Measurements from ENCODE around the gene PIAS4. TPM values are rescaled to one million over a fixed set of nuclear protein-coding genes. Genes with fewer than 3 reads are reported as not detected.

PIAS4 gene
- total and polyA plus RNA-seq, 2 experiments from 2014 or later: 6.9 to 16.8 TPM

- no peak for DNase-seq
- WGBS, 2 experiments (ENCODE audit: low coverage in 1 of 2, low lambda C conversion rate in 2 of 2, missing lambda C conversion rate in 2 of 2): 83 to 85% methylated on average over 20 to 25 of the region's 25 CpGs
- TF ChIP-seq EZH2phosphoT487 (IDR thresholded peaks at IDR 0.05; ENCODE audit: insufficient read depth, low read depth) (no peak), EZH2 (IDR thresholded peaks at IDR 0.05; ENCODE audit: insufficient read depth, poor library complexity, severe bottlenecking) (no peak)
- Histone ChIP-seq H3K9me3 (ENCODE audit: low read depth) (no peaks in the 10 kb centered on the region), H3K9ac (no peak overlapping the region), H3K27me3 (replicated peaks; ENCODE audit: insufficient read depth) (no peaks in the 10 kb centered on the region), H3K4me2 (ENCODE audit: unreplicated experiment) (no peak overlapping the region), H3K4me3 (no peak overlapping the region), H3K9me2 (ENCODE audit: insufficient read depth) (no peaks in the 10 kb centered on the region), H3K4me1 (ENCODE audit: insufficient read depth) (peaks cover 4% of the 10 kb centered on the region; the same call in 1 of the 2 replicates), H3K79me2 (ENCODE audit: insufficient read depth) (peaks cover 66% of the 10 kb centered on the region), H2AFZ (no peak overlapping the region), H3F3A (ENCODE audit: insufficient read depth) (no peaks in the 10 kb centered on the region), H4K20me1 (ENCODE audit: insufficient read depth) (no peaks in the 10 kb centered on the region), H3K36me3 (ENCODE audit: low read depth) (no peaks in the 10 kb centered on the region; the same call in 1 of the 2 replicates), H3K27ac (no peak overlapping the region)
- in situ Hi-C loops (cut with MboI): no loop called here
Measured at GRCh38 chr19:4014541-4015491, 7.3 kb downstream of the PIAS4 start.

DNA sequence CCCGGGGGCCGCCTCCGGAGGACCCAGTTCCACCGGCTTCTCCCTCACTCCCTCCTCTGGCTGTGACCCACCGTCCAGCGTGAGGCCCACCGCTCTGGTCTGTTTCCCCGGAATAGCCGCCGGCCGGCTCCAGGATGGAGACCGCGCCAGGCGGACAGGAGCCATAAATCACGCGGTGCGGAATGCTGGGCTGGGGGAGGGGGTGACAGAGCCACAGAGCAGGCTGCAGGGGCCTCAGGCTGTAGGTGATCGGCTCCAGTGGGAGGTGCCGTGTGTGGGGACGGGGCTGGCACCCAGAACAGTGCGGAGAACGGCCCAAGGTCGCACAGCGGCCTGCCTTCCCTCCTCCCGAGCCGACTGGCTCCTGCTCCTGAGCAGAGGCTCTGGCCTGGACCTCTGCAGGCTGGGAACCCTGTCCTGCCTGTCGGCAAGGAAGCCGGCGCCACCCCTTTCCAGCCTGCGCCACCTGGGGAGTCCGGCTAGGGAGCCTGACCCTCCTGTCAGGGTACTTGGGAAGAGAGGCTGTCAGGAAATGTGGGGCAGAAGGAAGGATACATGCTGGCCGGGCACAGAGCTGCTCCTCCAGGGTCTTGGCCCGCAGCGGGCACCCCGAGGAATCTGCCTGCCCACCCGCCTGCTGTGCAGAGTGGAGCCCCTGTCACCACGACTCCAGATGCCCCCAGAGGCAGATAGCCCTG lies 8.3 kb downstream of the PIAS4 start:
- Histone ChIP-seq H3F3A (ENCODE audit: insufficient read depth) (no peaks in the 10 kb centered on the region), H3K27ac (no peak overlapping the region), H3K9me2 (ENCODE audit: insufficient read depth) (no peaks in the 10 kb centered on the region), H3K36me3 (ENCODE audit: low read depth) (no peaks in the 10 kb centered on the region; the same call in 1 of the 2 replicates), H3K4me2 (ENCODE audit: unreplicated experiment) (no peak overlapping the region), H3K9me3 (ENCODE audit: low read depth) (no peaks in the 10 kb centered on the region), H3K27me3 (replicated peaks; ENCODE audit: insufficient read depth) (no peaks in the 10 kb centered on the region), H2AFZ (no peak overlapping the region), H3K4me3 (no peak overlapping the region), H3K9ac (no peak overlapping the region), H3K79me2 (ENCODE audit: insufficient read depth) (peaks cover 65% of the 10 kb centered on the region), H3K4me1 (ENCODE audit: insufficient read depth) (no peaks in the 10 kb centered on the region), H4K20me1 (ENCODE audit: insufficient read depth) (no peaks in the 10 kb centered on the region)
- 82 to 86% methylated on average over 33 to 37 of the region's 37 CpGs for WGBS, 2 experiments (ENCODE audit: low coverage in 1 of 2, low lambda C conversion rate in 2 of 2, missing lambda C conversion rate in 2 of 2)
- DNase-seq: no peak
- TF ChIP-seq EZH2 (IDR thresholded peaks at IDR 0.05; ENCODE audit: insufficient read depth, poor library complexity, severe bottlenecking) (no peak), EZH2phosphoT487 (IDR thresholded peaks at IDR 0.05; ENCODE audit: insufficient read depth, low read depth) (no peak)
- in situ Hi-C loops (cut with MboI): no loop called here

- no peaks in the 10 kb centered on the region for H3K4me1 ChIP-seq (ENCODE audit: insufficient read depth)
- no peaks in the 10 kb centered on the region for H3K9me2 ChIP-seq (ENCODE audit: insufficient read depth)
- no peaks in the 10 kb centered on the region for H3F3A ChIP-seq (ENCODE audit: insufficient read depth)
- in situ Hi-C loops (cut with MboI): no loop called here
- no peak overlapping the region for H3K4me3 ChIP-seq
- TF ChIP-seq EZH2 (IDR thresholded peaks at IDR 0.05; ENCODE audit: insufficient read depth, poor library complexity, severe bottlenecking): no peak
- no peak for TF ChIP-seq EZH2phosphoT487 (IDR thresholded peaks at IDR 0.05; ENCODE audit: insufficient read depth, low read depth)
- H3K79me2 ChIP-seq (ENCODE audit: insufficient read depth): peaks cover 65% of the 10 kb centered on the region
- H3K27ac ChIP-seq: no peak overlapping the region
- no peaks in the 10 kb centered on the region for H3K9me3 ChIP-seq (ENCODE audit: low read depth)
- H3K4me2 ChIP-seq (ENCODE audit: unreplicated experiment): no peak overlapping the region
- no peaks in the 10 kb centered on the region for H4K20me1 ChIP-seq (ENCODE audit: insufficient read depth)
- no peaks in the 10 kb centered on the region; the same call in 1 of the 2 replicates for H3K36me3 ChIP-seq (ENCODE audit: low read depth)
- no peak for DNase-seq
- H3K9ac ChIP-seq: no peak overlapping the region
- no peak overlapping the region for H2AFZ ChIP-seq
- no peaks in the 10 kb centered on the region for H3K27me3 ChIP-seq (replicated peaks; ENCODE audit: insufficient read depth)
- WGBS, 2 experiments (ENCODE audit: low coverage in 1 of 2, low lambda C conversion rate in 2 of 2, missing lambda C conversion rate in 2 of 2): 85 to 88% methylated on average over 12 of the region's 12 CpGs
Measured at GRCh38 chr19:4016486-4016885, 8.9 kb downstream of the PIAS4 start.

GRCh38 chr19:4016903-4017638 lies 9.5 kb downstream of the PIAS4 start:
- H3K36me3 ChIP-seq (ENCODE audit: low read depth): no peaks in the 10 kb centered on the region; the same call in 1 of the 2 replicates
- H3K79me2 ChIP-seq (ENCODE audit: insufficient read depth): peaks cover 68% of the 10 kb centered on the region
- TF ChIP-seq EZH2phosphoT487 (IDR thresholded peaks at IDR 0.05; ENCODE audit: insufficient read depth, low read depth): no peak
- TF ChIP-seq EZH2 (IDR thresholded peaks at IDR 0.05; ENCODE audit: insufficient read depth, poor library complexity, severe bottlenecking): no peak
- no peak for DNase-seq
- no peaks in the 10 kb centered on the region for H3K9me3 ChIP-seq (ENCODE audit: low read depth)
- no peak overlapping the region for H3K4me2 ChIP-seq (ENCODE audit: unreplicated experiment)
- H3K27ac ChIP-seq: no peak overlapping the region
- H3K4me3 ChIP-seq: no peak overlapping the region
- no peaks in the 10 kb centered on the region for H3F3A ChIP-seq (ENCODE audit: insufficient read depth)
- in situ Hi-C loops (cut with MboI): no loop called here
- no peak overlapping the region for H3K9ac ChIP-seq
- H3K4me1 ChIP-seq (ENCODE audit: insufficient read depth): no peaks in the 10 kb centered on the region
- 95 to 96% methylated on average over 12 to 15 of the region's 15 CpGs for WGBS, 2 experiments (ENCODE audit: low coverage in 1 of 2, low lambda C conversion rate in 2 of 2, missing lambda C conversion rate in 2 of 2)
- no peak overlapping the region for H2AFZ ChIP-seq
- no peaks in the 10 kb centered on the region for H3K9me2 ChIP-seq (ENCODE audit: insufficient read depth)
- no peaks in the 10 kb centered on the region for H4K20me1 ChIP-seq (ENCODE audit: insufficient read depth)
- no peaks in the 10 kb centered on the region for H3K27me3 ChIP-seq (replicated peaks; ENCODE audit: insufficient read depth)
